ENCODE results near the gene EGF.

- TF ChIP-seq, protein P1, sequence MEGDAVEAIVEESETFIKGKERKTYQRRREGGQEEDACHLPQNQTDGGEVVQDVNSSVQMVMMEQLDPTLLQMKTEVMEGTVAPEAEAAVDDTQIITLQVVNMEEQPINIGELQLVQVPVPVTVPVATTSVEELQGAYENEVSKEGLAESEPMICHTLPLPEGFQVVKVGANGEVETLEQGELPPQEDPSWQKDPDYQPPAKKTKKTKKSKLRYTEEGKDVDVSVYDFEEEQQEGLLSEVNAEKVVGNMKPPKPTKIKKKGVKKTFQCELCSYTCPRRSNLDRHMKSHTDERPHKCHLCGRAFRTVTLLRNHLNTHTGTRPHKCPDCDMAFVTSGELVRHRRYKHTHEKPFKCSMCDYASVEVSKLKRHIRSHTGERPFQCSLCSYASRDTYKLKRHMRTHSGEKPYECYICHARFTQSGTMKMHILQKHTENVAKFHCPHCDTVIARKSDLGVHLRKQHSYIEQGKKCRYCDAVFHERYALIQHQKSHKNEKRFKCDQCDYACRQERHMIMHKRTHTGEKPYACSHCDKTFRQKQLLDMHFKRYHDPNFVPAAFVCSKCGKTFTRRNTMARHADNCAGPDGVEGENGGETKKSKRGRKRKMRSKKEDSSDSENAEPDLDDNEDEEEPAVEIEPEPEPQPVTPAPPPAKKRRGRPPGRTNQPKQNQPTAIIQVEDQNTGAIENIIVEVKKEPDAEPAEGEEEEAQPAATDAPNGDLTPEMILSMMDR (IDR thresholded peaks at IDR 0.05 in 8 of 11, conservative IDR thresholded peaks at IDR 0.05 in 3 of 11) = no peak
- no peak for TF ChIP-seq POLR2A (IDR thresholded peaks at IDR 0.05)
- no peak for TF ChIP-seq POLR2AphosphoS5 (IDR thresholded peaks at IDR 0.05)
Observed at GRCh38 chr4:110033355-110034025, 120.8 kb downstream of the EGF start.
